Type B pancreatic cell (in vitro differentiated cells): Measurements from ENCODE around the gene COL4A4. TPM values are rescaled to one million over a fixed set of nuclear protein-coding genes. Genes with fewer than 3 reads are reported as not detected.
A peak's percentile ranks its signal among the peaks of the same experiment; 100 is the strongest.

Source experiments
- DNase-seq: peaks from one replicate; pipeline ENCODE4 v3.0.0; 2021; ENCODE audit warnings: mixed read lengths; ENCODE audit not compliant: unreplicated experiment; ENCODE audit errors: extremely low spot score
- H3K27ac Mint-ChIP-seq: 2 replicates; pipeline ENCODE4 v1.8.0; 2021; ENCODE audit warnings: mild to moderate bottlenecking, mixed read lengths
- H3K27me3 Mint-ChIP-seq: 2 replicates; pipeline ENCODE4 v1.8.0; 2021; ENCODE audit warnings: mixed read lengths
- H3K36me3 Mint-ChIP-seq: 2 replicates; pipeline ENCODE4 v1.8.0; 2021; ENCODE audit warnings: mixed read lengths
- H3K4me1 Mint-ChIP-seq: one replicate; pipeline ENCODE4 v1.8.0; 2021; ENCODE audit warnings: mixed read lengths; ENCODE audit not compliant: unreplicated experiment
- H3K4me3 Mint-ChIP-seq: 2 replicates; pipeline ENCODE4 v1.8.0; 2021; ENCODE audit warnings: mild to moderate bottlenecking, mixed read lengths
- H3K9me3 Mint-ChIP-seq: 2 replicates; pipeline ENCODE4 v1.8.0; 2021; ENCODE audit warnings: mixed read lengths
- CTCF ChIP-seq: fragments of 200-600 bp; sonication (generic); conservative IDR thresholded peaks from 2 replicates; pipeline ENCODE4 v1.5.0; 2021; ENCODE audit warnings: antibody characterized with exemption, mild to moderate bottlenecking
- total RNA-seq: library from RNA; stranded (reverse); gene quantifications from 2 replicates; pipeline ENCODE4 v1.2.1, GENCODE V29; 2021; ENCODE audit warnings: low replicate concordance

The COL4A4 gene
- total RNA-seq, 1 donor from 2014 or later, result 1.1 TPM

- Mint-ChIP-seq H3K36me3 (no peaks in the 10 kb centered on the region), H3K9me3 (no peaks in the 10 kb centered on the region), H3K4me1 (peaks cover 15% of the 10 kb centered on the region), H3K27me3 (no peaks in the 10 kb centered on the region), H3K4me3 (no peak overlapping the region), H3K27ac (no peak overlapping the region)
- DNase-seq, result no peak
- no peak for TF ChIP-seq CTCF
These were observed 127.5 kb downstream of the COL4A4 start for GRCh38 chr2:227036527-227036926.

- no peaks in the 10 kb centered on the region for H3K27me3 Mint-ChIP-seq
- no peaks in the 10 kb centered on the region for H3K9me3 Mint-ChIP-seq
These were observed 128.2 kb downstream of the COL4A4 start for GRCh38 chr2:227035711-227036367.

GRCh38 chr2:227033471-227034148, 130.4 kb downstream of the COL4A4 start:
- Mint-ChIP-seq H3K27me3 (no peaks in the 10 kb centered on the region), H3K4me1 (peaks cover 15% of the 10 kb centered on the region), H3K36me3 (no peaks in the 10 kb centered on the region), H3K27ac (no peak overlapping the region), H3K9me3 (no peaks in the 10 kb centered on the region), H3K4me3 (no peak overlapping the region)
- TF ChIP-seq CTCF, result peak; percentile 81
- DNase-seq, result no peak

More at GRCh38 chr2:227035711-227036367, 128.2 kb downstream of the COL4A4 start:
- Mint-ChIP-seq H3K27ac (no peak overlapping the region), H3K36me3 (no peaks in the 10 kb centered on the region), H3K4me3 (no peak overlapping the region), H3K4me1 (peaks cover 15% of the 10 kb centered on the region)
- DNase-seq, result no peak
- TF ChIP-seq CTCF, result no peak

GRCh38 chr2:227031379-227031778, 132.6 kb downstream of the COL4A4 start:
- TF ChIP-seq CTCF, result no peak
- H3K27me3 Mint-ChIP-seq, result no peaks in the 10 kb centered on the region
- no peak overlapping the region for H3K4me3 Mint-ChIP-seq
- no peak overlapping the region for H3K27ac Mint-ChIP-seq
- H3K4me1 Mint-ChIP-seq, result peaks cover 15% of the 10 kb centered on the region
- no peaks in the 10 kb centered on the region for H3K36me3 Mint-ChIP-seq
- H3K9me3 Mint-ChIP-seq, result no peaks in the 10 kb centered on the region
- no peak for DNase-seq

GRCh38 chr2:227030789-227031188, 133.2 kb downstream of the COL4A4 start:
- DNase-seq, result no peak
- no peak for TF ChIP-seq CTCF
- Mint-ChIP-seq H3K36me3 (no peaks in the 10 kb centered on the region), H3K4me1 (peaks cover 12% of the 10 kb centered on the region), H3K9me3 (no peaks in the 10 kb centered on the region), H3K4me3 (no peak overlapping the region), H3K27me3 (no peaks in the 10 kb centered on the region), H3K27ac (no peak overlapping the region)
